ENCODE results near the gene HMG20B. TPM values are rescaled to one million over a fixed set of nuclear protein-coding genes. Genes with fewer than 3 reads are reported as not detected.

Gene HMG20B
- total RNA-seq, 1 experiment from 2014 or later: 115 TPM

- Histone ChIP-seq H3K9me3 (ENCODE audit: insufficient read depth, low read depth) (no peaks in the 10 kb centered on the region), H3K4me1 (replicated peaks; ENCODE audit: insufficient read depth) (no peaks in the 10 kb centered on the region), H2AFZ (no peak overlapping the region), H3F3A (ENCODE audit: insufficient read depth, low read depth) (no peaks in the 10 kb centered on the region), H3K4me3 (no peak overlapping the region), H3K79me2 (ENCODE audit: low read depth) (no peaks in the 10 kb centered on the region; the same call in 1 of the 2 replicates), H4K20me1 (ENCODE audit: insufficient read depth) (no peaks in the 10 kb centered on the region), H3K4me2 (no peak overlapping the region), H3K27me3 (ENCODE audit: insufficient read depth, low read depth) (no peaks in the 10 kb centered on the region), H3K36me3 (ENCODE audit: low read depth) (no peaks in the 10 kb centered on the region), H3K9me2 (ENCODE audit: insufficient read depth) (no peaks in the 10 kb centered on the region), H3K27ac (no peak overlapping the region)
- DNase-seq: no peak
- TF ChIP-seq CTCF (conservative IDR thresholded peaks at IDR 0.05): no peak
- no peak for TF ChIP-seq EZH2 (IDR thresholded peaks at IDR 0.05; ENCODE audit: low read depth)
- POLR2A ChIA-PET (ENCODE audit: unreplicated experiment): no interaction called here
- CTCF ChIA-PET: no interaction called here
- BruUV-seq (replicated peaks): no TSS peak
- intact Hi-C loops (cut with micrococcal nuclease; ENCODE audit: unreplicated experiment): no loop called here
Measured at GRCh38 chr19:3524904-3525451, 47.8 kb upstream of the HMG20B start.

- no peaks in the 10 kb centered on the region for H3K9me3 ChIP-seq (ENCODE audit: insufficient read depth, low read depth)
- no peak overlapping the region for H3K27ac ChIP-seq
- H3K4me2 ChIP-seq: no peak overlapping the region
- no peaks in the 10 kb centered on the region for H3K36me3 ChIP-seq (ENCODE audit: low read depth)
- intact Hi-C loops (cut with micrococcal nuclease; ENCODE audit: unreplicated experiment): no loop called here
- POLR2A ChIA-PET (ENCODE audit: unreplicated experiment): no interaction called here
- H3K9me2 ChIP-seq (ENCODE audit: insufficient read depth): no peaks in the 10 kb centered on the region
- no peaks in the 10 kb centered on the region for H3K79me2 ChIP-seq (ENCODE audit: low read depth)
- H3F3A ChIP-seq (ENCODE audit: insufficient read depth, low read depth): no peaks in the 10 kb centered on the region
- CTCF ChIA-PET: no interaction called here
- no peaks in the 10 kb centered on the region for H3K27me3 ChIP-seq (ENCODE audit: insufficient read depth, low read depth)
- no peak overlapping the region for H3K4me3 ChIP-seq
- no peak for DNase-seq
- TF ChIP-seq CTCF (conservative IDR thresholded peaks at IDR 0.05) (no peak), EZH2 (IDR thresholded peaks at IDR 0.05; ENCODE audit: low read depth) (no peak)
- no TSS peak for BruUV-seq (replicated peaks)
- no peaks in the 10 kb centered on the region for H3K4me1 ChIP-seq (replicated peaks; ENCODE audit: insufficient read depth)
- no peaks in the 10 kb centered on the region for H4K20me1 ChIP-seq (ENCODE audit: insufficient read depth)
- no peak overlapping the region for H2AFZ ChIP-seq
Measured at GRCh38 chr19:3526507-3527237, 46.1 kb upstream of the HMG20B start.

- H3K27me3 ChIP-seq (ENCODE audit: insufficient read depth, low read depth): no peaks in the 10 kb centered on the region
- no peak for TF ChIP-seq EZH2 (IDR thresholded peaks at IDR 0.05; ENCODE audit: low read depth)
- no peak for TF ChIP-seq CTCF (conservative IDR thresholded peaks at IDR 0.05)
- no peak overlapping the region for H2AFZ ChIP-seq
- no peaks in the 10 kb centered on the region for H3K4me1 ChIP-seq (replicated peaks; ENCODE audit: insufficient read depth)
- H3K27ac ChIP-seq: no peak overlapping the region
- no peak overlapping the region for H3K4me3 ChIP-seq
- no peaks in the 10 kb centered on the region for H3K9me2 ChIP-seq (ENCODE audit: insufficient read depth)
- ChIA-PET CTCF (no interaction called here), POLR2A (ENCODE audit: unreplicated experiment) (no interaction called here)
- H3K36me3 ChIP-seq (ENCODE audit: low read depth): no peaks in the 10 kb centered on the region
- intact Hi-C loops (cut with micrococcal nuclease; ENCODE audit: unreplicated experiment): no loop called here
- no peaks in the 10 kb centered on the region for H3K79me2 ChIP-seq (ENCODE audit: low read depth)
- DNase-seq: no peak
- H3F3A ChIP-seq (ENCODE audit: insufficient read depth, low read depth): no peaks in the 10 kb centered on the region
- no TSS peak for BruUV-seq (replicated peaks)
- H3K4me2 ChIP-seq: no peak overlapping the region
- no peaks in the 10 kb centered on the region for H3K9me3 ChIP-seq (ENCODE audit: insufficient read depth, low read depth)
- H4K20me1 ChIP-seq (ENCODE audit: insufficient read depth): no peaks in the 10 kb centered on the region
Measured at GRCh38 chr19:3527238-3527910, 45.4 kb upstream of the HMG20B start.

Measured in PC-9 (cell line).